NCI-H1092 (cell line): ENCODE measurements around the gene FAXDC2.

Experiments
- DNase-seq: peaks from one replicate; lab custom pipeline; 2025; lab: John Stamatoyannopoulos, UW

The FAXDC2 gene

GRCh38 chr5:154794525-154795234 lies 55.7 kb downstream of the FAXDC2 start:
- no peak for DNase-seq

GRCh38 chr5:154793599-154794524 lies 56.5 kb downstream of the FAXDC2 start:
- DNase-seq = no peak

GRCh38 chr5:154791535-154791934 lies 58.9 kb downstream of the FAXDC2 start:
- DNase-seq = no peak

GRCh38 chr5:154788212-154788611 lies 62.2 kb downstream of the FAXDC2 start:
- DNase-seq = no peak

GRCh38 chr5:154786414-154786813 lies 64.0 kb downstream of the FAXDC2 start:
- DNase-seq = no peak

- no peak for DNase-seq
These were observed 65.5 kb downstream of the FAXDC2 start for GRCh38 chr5:154784856-154785255.

- DNase-seq = no peak
These were observed 66.5 kb downstream of the FAXDC2 start for GRCh38 chr5:154783774-154784460.

GRCh38 chr5:154782812-154783592 lies 67.4 kb downstream of the FAXDC2 start:
- DNase-seq = no peak

GRCh38 chr5:154782326-154782725 lies 68.1 kb downstream of the FAXDC2 start:
- DNase-seq = no peak

- DNase-seq = no peak
These were observed 70.3 kb downstream of the FAXDC2 start for GRCh38 chr5:154780128-154780527.

GRCh38 chr5:154779105-154779504 lies 71.3 kb downstream of the FAXDC2 start:
- DNase-seq = no peak

GRCh38 chr5:154778534-154778933 lies 71.9 kb downstream of the FAXDC2 start:
- no peak for DNase-seq

- no peak for DNase-seq
These were observed 74.2 kb downstream of the FAXDC2 start for GRCh38 chr5:154776167-154776566.

GRCh38 chr5:154773326-154773725 lies 77.1 kb downstream of the FAXDC2 start:
- DNase-seq = no peak

- no peak for DNase-seq
These were observed 79.0 kb downstream of the FAXDC2 start for GRCh38 chr5:154771383-154771901.

- DNase-seq = no peak
These were observed 80.3 kb downstream of the FAXDC2 start for GRCh38 chr5:154770111-154770510.
